HepG2 (cell line): Measurements from ENCODE around the gene ASB3. TPM values are rescaled to one million over a fixed set of nuclear protein-coding genes. Genes with fewer than 3 reads are reported as not detected.

Experiments used
- ATAC-seq: fragments of 200-7000 bp; cut with Tn5 transposase; 3 replicates; pipeline ENCODE4 v1.9.1; 2020; ENCODE audit warnings: mild to moderate bottlenecking, moderate library complexity
- BruUV-seq: library from RNA; stranded (reverse); fragments of 400-500 nt; replicated peaks from 2 replicates; lab custom pipeline; 2021; lab: Mats Ljungman, UMichigan
- CTCF ChIA-PET: fragments of 300-600 bp; formaldehyde crosslinking; extraction: SDS; loops from one replicate; lab custom pipeline; 2021; ENCODE audit warnings: low total read pairs, inconsistent platforms, low intra/inter-chr PET ratio; lab: Yijun Ruan, JAX
- POLR2A ChIA-PET: fragments of 350-600 bp; sonication (Branson Sonifier 250); formaldehyde crosslinking; loops from one replicate; lab custom pipeline; 2020; ENCODE audit warnings: antibody characterized with exemption, inconsistent platforms; lab: Yijun Ruan, JAX
- DNase-seq: peaks from one replicate; pipeline ENCODE4 v3.0.0-alpha.2; 2015; ENCODE audit warnings: low spot score
- FAIRE-seq: peaks from 3 replicates; lab custom pipeline; 2011; peaks lifted over from hg19 to GRCh38; lab: Jason Lieb, UNC
- H2AFZ ChIP-seq: one replicate; pipeline ENCODE4 v1.6.1; 2011; ENCODE audit warnings: low read length, inconsistent platforms
- H3K27ac ChIP-seq: fragments of 300-600 bp; 3 replicates; pipeline ENCODE4 v1.8.0; 2011; ENCODE audit warnings: mixed run types, mild to moderate bottlenecking, mixed read lengths, low read length, inconsistent platforms; ENCODE audit not compliant: insufficient read depth; ENCODE audit errors: extremely low read length
- H3K27me3 ChIP-seq, 2 experiments: fragments of 200-600 bp in 1 of 2; 2 replicates in 1 of 2; 3 replicates in 1 of 2; pipeline versions ENCODE4 v1.6.0 to v1.8.0; 2011; ENCODE audit warnings: low read length in 2 of 2, mild to moderate bottlenecking in 2 of 2, moderate library complexity in 2 of 2, inconsistent platforms in 1 of 2; ENCODE audit not compliant: insufficient read depth in 2 of 2, control insufficient read depth in 1 of 2
- H3K36me3 ChIP-seq, 2 experiments: fragments of 200-600 bp in 1 of 2; replicated peaks in 1 of 2; 2 replicates in 1 of 2; 3 replicates in 1 of 2; pipeline versions ENCODE4 v1.5.1 to v1.8.0; 2011; ENCODE audit warnings: low read length in 2 of 2, inconsistent platforms in 1 of 2; ENCODE audit not compliant: insufficient read depth in 2 of 2, control insufficient read depth in 1 of 2
- H3K4me1 ChIP-seq: 2 replicates; pipeline ENCODE4 v1.5.1; 2012; ENCODE audit warnings: low read length, inconsistent platforms; ENCODE audit not compliant: insufficient read depth
- H3K4me2 ChIP-seq: 2 replicates; pipeline ENCODE4 v1.6.0; 2011; ENCODE audit warnings: low read depth, low read length, inconsistent platforms
- H3K4me3 ChIP-seq, 3 experiments: fragments of 200-600 bp in 1 of 3; sonication (generic), shearing (Covaris generic) in 1 of 3; replicated peaks in 1 of 3; 2 replicates each; pipeline ENCODE4 v1.5.1; 2011 to 2016; ENCODE audit warnings: low read length in 3 of 3, inconsistent platforms in 2 of 3, low read depth in 2 of 3, mild to moderate bottlenecking in 2 of 3, control low read depth in 1 of 3, mixed read lengths in 1 of 3; ENCODE audit not compliant: insufficient read depth in 1 of 3
- H3K79me2 ChIP-seq: one replicate; pipeline ENCODE4 v1.6.1; 2011; ENCODE audit warnings: low read length, inconsistent platforms; ENCODE audit not compliant: insufficient read depth
- H3K9ac ChIP-seq: 2 replicates; pipeline ENCODE4 v1.6.0; 2011; ENCODE audit warnings: mild to moderate bottlenecking, low read depth, low read length, inconsistent platforms; ENCODE audit not compliant: insufficient read depth
- H3K9me3 ChIP-seq: 2 replicates; pipeline ENCODE4 v1.5.1; 2012; ENCODE audit warnings: mild to moderate bottlenecking, low read length
- H4K20me1 ChIP-seq: 2 replicates; pipeline ENCODE4 v1.6.0; 2011; ENCODE audit warnings: inconsistent platforms, mild to moderate bottlenecking, low read length, moderate library complexity; ENCODE audit not compliant: insufficient read depth
- CEBPG ChIP-seq: IDR thresholded peaks from 2 replicates; pipeline ENCODE4 v1.6.1; 2016
- DNMT3B ChIP-seq: conservative IDR thresholded peaks from 2 replicates; pipeline ENCODE4 v1.6.1; 2016; ENCODE audit warnings: missing biosample characterization, control low read depth
- KLF11 ChIP-seq: IDR thresholded peaks from 2 replicates; pipeline ENCODE4 v1.6.1; 2016; ENCODE audit warnings: missing compliant biosample characterization
- YEATS2 ChIP-seq: sonication (generic); formaldehyde crosslinking; IDR thresholded peaks from 2 replicates; pipeline ENCODE4 v1.4.0; 2020; ENCODE audit warnings: missing genetic modification reagents, borderline replicate concordance
- ZNF12 ChIP-seq: sonication (generic); formaldehyde crosslinking; IDR thresholded peaks from 2 replicates; pipeline ENCODE4 v1.5.0; 2020; ENCODE audit warnings: missing genetic modification reagents
- ZNF17 ChIP-seq: sonication (generic); formaldehyde crosslinking; IDR thresholded peaks from 2 replicates; pipeline ENCODE4 v1.5.0; 2020; ENCODE audit warnings: mild to moderate bottlenecking, missing genetic modification reagents
- ZNF18 ChIP-seq: sonication (generic); formaldehyde crosslinking; IDR thresholded peaks from 2 replicates; pipeline ENCODE4 v1.8.0; 2022; ENCODE audit warnings: mild to moderate bottlenecking, missing genetic modification reagents; ENCODE audit not compliant: insufficient replicate concordance
- ZNF207 ChIP-seq: fragments of 450-650 bp; IDR thresholded peaks from 2 replicates; pipeline ENCODE4 v1.6.1; 2016; ENCODE audit warnings: antibody characterized with exemption, borderline replicate concordance
- ZNF296 ChIP-seq: sonication (generic); formaldehyde crosslinking; conservative IDR thresholded peaks from 2 replicates; pipeline ENCODE4 v1.5.0; 2020; ENCODE audit warnings: mild to moderate bottlenecking, missing genetic modification reagents
- WGBS: methylation state at CpG from one replicate; pipeline ENCODE4 v1.1.6; 2017; ENCODE audit warnings: low lambda C conversion rate; 5-methylcytosine and 5-hydroxymethylcytosine counted together
- in situ Hi-C: cut with HindIII; loops from 2 replicates; pipeline ENCODE4 v1.10.0; 2017; ENCODE audit warnings: low pct_unique_long_range_greater_than_20kb; ENCODE audit not compliant: extremely low pct_ligation_motif_present
- intact Hi-C: fragments of 100-400 bp; cut with micrococcal nuclease; formaldehyde crosslinking; loops from one replicate; pipeline ENCODE4 v1.10.0; 2022; ENCODE audit not compliant: unreplicated experiment
- polyA plus RNA-seq, 8 experiments: library from polyadenylated mRNA; depleted of rRNA in 3 of 8; stranded (reverse) in 7 of 8; unstranded in 1 of 8; fragments of >200 nt; fragmentation: Illumina TruSeq in 4 of 8; extraction: Trizol in 4 of 8; gene quantifications; 2 replicates each; pipeline versions ENCODE4 v1.2.1 to v1.2.3, GENCODE V29; 2011 to 2016; ENCODE audit warnings: low read depth in 4 of 8, missing spikeins in 1 of 8, mixed read lengths in 1 of 8; ENCODE audit not compliant: insufficient read depth in 1 of 8
- total RNA-seq, 5 experiments: library from RNA; depleted of rRNA; stranded (reverse); fragments of >200 nt; fragmentation: Illumina TruSeq; extraction: Trizol; gene quantifications; 2 replicates each; pipeline ENCODE4 v1.2.3, GENCODE V29; 2016; ENCODE audit warnings: low read depth in 1 of 5

ASB3 gene
- total and polyA plus RNA-seq, 2 of the 13 experiments (the other 11 are each of a cell fraction or from before 2014, with no cell fraction given), result 40.1 to 41.8 TPM

DNA sequence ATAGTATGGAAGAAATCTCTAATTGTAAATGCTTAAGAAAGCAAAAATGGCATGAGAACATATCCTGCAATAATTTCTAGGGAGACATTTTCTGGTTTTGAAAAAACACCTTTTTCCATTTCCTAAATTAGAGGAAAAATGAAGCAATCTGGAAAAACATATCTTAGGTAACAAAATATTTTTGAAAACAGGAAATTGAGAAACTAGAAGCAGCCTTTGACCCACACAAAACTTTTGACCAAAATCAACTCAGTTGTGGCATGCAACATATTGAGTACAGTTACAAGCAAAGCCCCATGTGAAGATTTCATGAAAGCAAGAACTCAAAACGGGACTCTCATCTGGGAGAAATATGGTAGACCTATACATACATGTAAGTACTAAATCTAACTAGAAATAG lies 47.7 kb downstream of the ASB3 start:
- no peaks in the 10 kb centered on the region for H3K27me3 ChIP-seq
- in situ Hi-C loops, result no loop called here
- H3K4me2 ChIP-seq, result no peak overlapping the region
- 96% methylated on average over 1 of the region's 1 CpG for WGBS
- ChIA-PET CTCF (no interaction called here), POLR2A (no interaction called here)
- TF ChIP-seq DNMT3B (CRISPR knock-in tag), result no peak
- TF ChIP-seq ZNF12 (CRISPR knock-in tag), result no peak
- no peak for TF ChIP-seq ZNF207
- no peak for TF ChIP-seq ZNF296
- no peak for TF ChIP-seq YEATS2 (CRISPR knock-in tag)
- TF ChIP-seq CEBPG (CRISPR knock-in tag), result 0 out of 2 replicates have a peak, but pooled peaks have one; percentile 17
- no peak for TF ChIP-seq KLF11 (CRISPR knock-in tag)
- TF ChIP-seq ZNF18 (CRISPR knock-in tag), result no peak
- no peak for TF ChIP-seq ZNF17
- no peak for ATAC-seq
- no peaks in the 10 kb centered on the region for H3K79me2 ChIP-seq
- FAIRE-seq, result no peak
- DNase-seq, result no peak
- peaks cover 8% of the 10 kb centered on the region; the same call in 1 of the 2 replicates for H3K4me1 ChIP-seq
- BruUV-seq, result no TSS peak
- H3K27ac ChIP-seq, result no peak overlapping the region
- H3K4me3 ChIP-seq, result no peak overlapping the region
- no peaks in the 10 kb centered on the region for H4K20me1 ChIP-seq
- intact Hi-C loops, result no loop called here
- peaks cover under 1 to 12% of the 10 kb centered on the region in 2 experiments; a peak in 4 of 5 replicates for H3K36me3 ChIP-seq
- no peak overlapping the region for H3K9ac ChIP-seq
- no peak overlapping the region for H2AFZ ChIP-seq
- H3K9me3 ChIP-seq, result no peaks in the 10 kb centered on the region
